Central memory CD8-positive, alpha-beta T cell (primary cell): ENCODE results near the gene ST8SIA5.

ENCODE experiments used
- ATAC-seq: fragments of 150-1000 bp; cut with Tn5 transposase; replicated peaks from 2 replicates; pipeline ENCODE4 v1.10.0; 2022; ENCODE audit warnings: mild to moderate bottlenecking, moderate FRiP score, moderate number of reproducible peaks; ENCODE audit not compliant: poor library complexity, severe bottlenecking; ENCODE audit errors: extremely low read depth
- DNase-seq, 2 donors: peaks; one replicate each; pipeline ENCODE4 v3.0.0; 2021; ENCODE audit warnings: low spot score in 2 of 2
- H3K27ac Mint-ChIP-seq: one replicate; pipeline ENCODE4 v1.8.0; 2022; ENCODE audit warnings: low read depth, mild to moderate bottlenecking, moderate library complexity, mixed read lengths
- H3K27me3 Mint-ChIP-seq: one replicate; pipeline ENCODE4 v1.8.0; 2022; ENCODE audit warnings: mixed read lengths
- H3K36me3 Mint-ChIP-seq: one replicate; pipeline ENCODE4 v1.8.0; 2022; ENCODE audit warnings: mild to moderate bottlenecking, moderate library complexity, mixed read lengths; ENCODE audit not compliant: insufficient read depth
- H3K4me1 Mint-ChIP-seq: one replicate; pipeline ENCODE4 v1.8.0; 2022; ENCODE audit warnings: mixed read lengths
- H3K4me3 Mint-ChIP-seq: one replicate; pipeline ENCODE4 v1.8.0; 2022; ENCODE audit warnings: mild to moderate bottlenecking, moderate library complexity, mixed read lengths
- H3K9me3 Mint-ChIP-seq: one replicate; pipeline ENCODE4 v1.8.0; 2022; ENCODE audit warnings: mixed read lengths

Gene ST8SIA5

DNA sequence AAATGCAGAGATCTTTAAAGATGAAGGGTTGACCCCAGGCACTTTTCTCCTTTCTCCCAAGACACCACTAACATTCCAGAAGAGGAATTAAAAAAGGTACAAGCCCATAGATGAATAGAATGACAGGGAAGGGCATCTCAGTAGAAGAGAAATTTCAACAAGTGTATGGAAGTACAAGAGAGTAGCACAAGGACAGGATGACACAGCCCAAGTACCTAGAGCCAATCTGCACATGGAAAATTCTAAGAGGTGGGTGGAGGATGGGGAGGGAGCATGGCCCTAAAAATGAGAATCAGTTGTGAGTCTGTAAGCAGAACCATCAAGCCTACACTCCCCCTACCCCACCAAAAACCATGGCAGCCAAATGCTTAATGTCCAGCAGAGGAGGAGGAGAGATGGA lies 60.2 kb downstream of the ST8SIA5 start:
- H3K27me3 Mint-ChIP-seq = peaks cover 32% of the 10 kb centered on the region
- peaks cover 6% of the 10 kb centered on the region for H3K9me3 Mint-ChIP-seq
- no peak overlapping the region for H3K4me3 Mint-ChIP-seq
- H3K27ac Mint-ChIP-seq = no peak overlapping the region
- DNase-seq = no peak
- no peaks in the 10 kb centered on the region for H3K36me3 Mint-ChIP-seq
- H3K4me1 Mint-ChIP-seq = no peaks in the 10 kb centered on the region
- no peak for ATAC-seq

GRCh38 chr18:46696268-46696667 lies 60.6 kb downstream of the ST8SIA5 start:
- H3K27me3 Mint-ChIP-seq = peaks cover 32% of the 10 kb centered on the region
- H3K36me3 Mint-ChIP-seq = no peaks in the 10 kb centered on the region
- peaks cover 6% of the 10 kb centered on the region for H3K9me3 Mint-ChIP-seq
- no peak overlapping the region for H3K4me3 Mint-ChIP-seq
- ATAC-seq = no peak
- no peak overlapping the region for H3K27ac Mint-ChIP-seq
- DNase-seq = no peak
- H3K4me1 Mint-ChIP-seq = no peaks in the 10 kb centered on the region

- no peak for DNase-seq
- Mint-ChIP-seq H3K4me1 (no peaks in the 10 kb centered on the region), H3K36me3 (peaks cover 3% of the 10 kb centered on the region), H3K4me3 (no peak overlapping the region), H3K27me3 (peaks cover 32% of the 10 kb centered on the region), H3K27ac (no peak overlapping the region), H3K9me3 (peaks cover 6% of the 10 kb centered on the region)
- ATAC-seq = no peak
These were observed 62.9 kb downstream of the ST8SIA5 start for GRCh38 chr18:46693996-46694395.

DNA sequence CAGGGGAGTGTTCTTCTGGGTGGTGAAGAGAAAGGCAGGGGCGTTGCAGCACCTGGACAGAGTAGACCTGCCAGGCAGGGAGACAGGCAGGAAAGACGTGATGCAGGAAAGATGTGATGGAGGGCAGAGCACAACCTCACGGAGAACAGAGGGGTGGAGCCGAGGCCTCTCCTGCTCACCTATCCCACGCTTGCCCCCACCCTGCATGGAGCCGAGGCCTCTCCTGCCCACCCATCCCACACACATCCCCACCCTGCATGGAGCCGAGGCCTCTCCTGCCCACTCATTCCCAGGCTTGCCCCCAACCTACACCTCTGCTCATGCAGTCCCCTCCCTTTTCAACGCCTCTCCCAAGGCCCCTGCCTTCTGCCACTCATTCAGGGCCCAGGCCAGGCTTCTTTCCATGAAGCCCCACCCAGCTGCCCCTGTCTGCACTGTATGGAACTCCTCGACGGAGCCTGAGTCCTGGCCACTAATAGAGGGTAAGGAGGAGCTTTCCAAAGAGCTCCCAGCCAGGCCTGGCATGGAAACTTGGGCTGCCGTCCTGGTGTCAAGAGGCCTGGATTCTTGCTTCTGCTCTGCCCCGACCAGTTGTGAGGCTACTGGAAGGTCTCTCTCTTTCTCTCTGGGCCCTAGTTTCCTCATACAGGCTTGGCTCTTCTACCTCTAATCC lies 67.9 kb downstream of the ST8SIA5 start:
- Mint-ChIP-seq H3K27me3 (peaks cover 30% of the 10 kb centered on the region), H3K4me1 (no peaks in the 10 kb centered on the region), H3K27ac (no peak overlapping the region), H3K36me3 (peaks cover 3% of the 10 kb centered on the region), H3K9me3 (no peaks in the 10 kb centered on the region), H3K4me3 (no peak overlapping the region)
- DNase-seq (no peak), ATAC-seq (no peak)

GRCh38 chr18:46686186-46686585 lies 70.7 kb downstream of the ST8SIA5 start:
- Mint-ChIP-seq H3K27ac (no peak overlapping the region), H3K36me3 (peaks cover 3% of the 10 kb centered on the region), H3K4me3 (no peak overlapping the region), H3K9me3 (no peaks in the 10 kb centered on the region), H3K4me1 (no peaks in the 10 kb centered on the region), H3K27me3 (peaks cover 33% of the 10 kb centered on the region)
- no peak for DNase-seq
- no peak for ATAC-seq

DNA sequence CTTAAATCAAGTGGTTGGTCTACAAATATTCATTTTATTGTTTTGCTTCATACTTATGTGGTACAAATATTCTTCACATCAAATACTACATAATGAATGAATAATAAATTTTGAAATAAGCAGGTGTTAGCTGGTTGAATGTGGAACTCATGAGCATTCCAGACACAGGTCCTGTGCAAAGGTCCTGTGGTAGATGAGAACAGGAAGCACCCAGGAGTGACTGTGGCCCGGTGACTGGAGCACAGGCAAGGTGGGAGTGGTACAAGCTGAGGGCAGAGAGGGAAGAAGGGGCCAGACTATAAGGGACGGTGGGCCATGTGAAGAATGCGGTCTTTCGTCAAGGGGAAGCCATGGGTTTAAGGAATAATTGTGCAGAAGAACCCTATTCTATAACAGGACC lies 73.6 kb downstream of the ST8SIA5 start:
- peaks cover 38% of the 10 kb centered on the region for H3K27me3 Mint-ChIP-seq
- no peaks in the 10 kb centered on the region for H3K4me1 Mint-ChIP-seq
- DNase-seq (no peak), ATAC-seq (no peak)
- H3K4me3 Mint-ChIP-seq = no peak overlapping the region
- no peaks in the 10 kb centered on the region for H3K9me3 Mint-ChIP-seq
- H3K36me3 Mint-ChIP-seq = no peaks in the 10 kb centered on the region
- H3K27ac Mint-ChIP-seq = no peak overlapping the region

GRCh38 chr18:46680784-46681695 lies 75.8 kb downstream of the ST8SIA5 start:
- no peak for ATAC-seq

GRCh38 chr18:46679846-46680598 lies 76.8 kb downstream of the ST8SIA5 start:
- Mint-ChIP-seq H3K9me3 (no peaks in the 10 kb centered on the region), H3K36me3 (no peaks in the 10 kb centered on the region), H3K4me1 (no peaks in the 10 kb centered on the region), H3K27me3 (peaks cover 39% of the 10 kb centered on the region), H3K4me3 (no peak overlapping the region), H3K27ac (no peak overlapping the region)
- ATAC-seq (no peak), DNase-seq (no peak)

More at GRCh38 chr18:46680784-46681695, 75.8 kb downstream of the ST8SIA5 start:
- Mint-ChIP-seq H3K4me1 (no peaks in the 10 kb centered on the region), H3K27me3 (peaks cover 38% of the 10 kb centered on the region), H3K4me3 (no peak overlapping the region), H3K36me3 (no peaks in the 10 kb centered on the region), H3K27ac (no peak overlapping the region), H3K9me3 (no peaks in the 10 kb centered on the region)
- no peak for DNase-seq

- H3K4me1 Mint-ChIP-seq = no peaks in the 10 kb centered on the region
- peaks cover 48% of the 10 kb centered on the region for H3K27me3 Mint-ChIP-seq
- H3K27ac Mint-ChIP-seq = no peak overlapping the region
- no peaks in the 10 kb centered on the region for H3K36me3 Mint-ChIP-seq
- no peaks in the 10 kb centered on the region for H3K9me3 Mint-ChIP-seq
- DNase-seq (no peak), ATAC-seq (no peak)
- no peak overlapping the region for H3K4me3 Mint-ChIP-seq
These were observed 78.0 kb downstream of the ST8SIA5 start for GRCh38 chr18:46678785-46679399.

GRCh38 chr18:46678041-46678440 lies 78.8 kb downstream of the ST8SIA5 start:
- peaks cover 45% of the 10 kb centered on the region for H3K27me3 Mint-ChIP-seq
- no peak for DNase-seq
- H3K36me3 Mint-ChIP-seq = no peaks in the 10 kb centered on the region
- H3K9me3 Mint-ChIP-seq = no peaks in the 10 kb centered on the region
- H3K4me1 Mint-ChIP-seq = no peaks in the 10 kb centered on the region
- ATAC-seq = no peak
- H3K4me3 Mint-ChIP-seq = no peak overlapping the region
- H3K27ac Mint-ChIP-seq = no peak overlapping the region

DNA sequence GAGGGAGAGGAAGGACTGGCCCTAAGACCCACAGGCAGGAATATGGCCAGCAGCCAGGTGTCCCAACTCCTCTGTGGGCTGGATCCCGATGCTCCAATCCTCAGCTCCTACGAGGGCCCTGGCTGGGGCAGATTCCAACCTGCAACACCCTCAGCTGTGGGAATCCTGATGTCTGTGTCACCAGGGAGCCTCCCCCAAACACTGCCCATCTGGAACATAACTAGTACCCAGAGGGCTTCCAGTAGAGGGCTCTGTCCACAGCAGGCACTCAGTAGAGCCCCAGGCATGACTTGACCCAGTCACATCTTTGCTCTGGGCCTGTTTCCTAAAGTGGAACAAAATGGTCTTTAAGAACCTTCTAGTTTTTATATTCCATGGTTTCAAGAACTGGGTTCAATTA lies 79.2 kb downstream of the ST8SIA5 start:
- Mint-ChIP-seq H3K27me3 (peaks cover 41% of the 10 kb centered on the region), H3K4me3 (no peak overlapping the region), H3K27ac (no peak overlapping the region), H3K9me3 (no peaks in the 10 kb centered on the region), H3K4me1 (no peaks in the 10 kb centered on the region), H3K36me3 (no peaks in the 10 kb centered on the region)
- DNase-seq = no peak
- no peak for ATAC-seq

DNA sequence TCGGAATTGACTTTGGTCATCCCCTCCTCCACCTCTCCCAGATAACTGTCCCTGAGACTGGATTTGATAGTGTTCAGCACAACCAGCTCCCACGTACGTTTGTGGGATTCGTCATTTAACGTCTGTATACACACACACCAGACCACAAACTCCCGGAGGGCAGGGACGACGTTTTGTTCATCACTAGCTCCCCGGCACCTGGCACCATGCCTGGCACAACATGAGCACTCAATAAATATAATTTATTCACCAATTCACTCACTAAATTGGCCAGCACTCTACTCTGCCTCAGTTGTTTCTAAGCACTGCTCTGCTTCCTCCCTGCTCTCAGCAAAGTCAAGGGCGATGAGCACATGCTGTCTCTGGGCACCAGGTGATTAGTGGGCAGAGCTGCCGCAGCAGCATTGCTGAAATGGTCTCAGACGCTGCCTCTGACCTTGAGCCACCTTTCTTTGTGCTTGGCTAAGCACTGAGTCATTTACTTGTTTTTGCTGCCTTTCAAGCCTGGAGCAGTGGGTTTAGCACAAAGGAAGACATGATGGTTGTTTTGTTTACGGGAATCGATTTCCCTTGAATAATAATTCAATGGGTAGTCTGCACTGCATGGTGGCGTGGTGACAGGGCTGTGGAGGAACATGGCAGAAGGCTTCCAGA lies 80.5 kb downstream of the ST8SIA5 start:
- Mint-ChIP-seq H3K4me3 (no peak overlapping the region), H3K27ac (no peak overlapping the region), H3K9me3 (no peaks in the 10 kb centered on the region), H3K4me1 (no peaks in the 10 kb centered on the region), H3K36me3 (no peaks in the 10 kb centered on the region), H3K27me3 (peaks cover 31% of the 10 kb centered on the region)
- DNase-seq (no peak), ATAC-seq (no peak)
